GM12872 (cell line): ENCODE data around the gene EPN1.

Experiments
- CTCF ChIP-seq: IDR thresholded peaks from 3 replicates; pipeline ENCODE4 v1.5.1; 2011; ENCODE audit warnings: low read depth, mild to moderate bottlenecking, low read length, moderate library complexity; ENCODE audit not compliant: insufficient read depth

EPN1 gene

GRCh38 chr19:55698256-55698655 is 23.2 kb downstream of the EPN1 start:
- no peak for TF ChIP-seq CTCF

GRCh38 chr19:55699221-55699620 is 24.2 kb downstream of the EPN1 start:
- no peak for TF ChIP-seq CTCF

- no peak for TF ChIP-seq CTCF
Measured at GRCh38 chr19:55700813-55701212, 25.8 kb downstream of the EPN1 start.

GRCh38 chr19:55702131-55702627 is 27.2 kb downstream of the EPN1 start:
- TF ChIP-seq CTCF, result no peak

GRCh38 chr19:55703790-55704215 is 28.8 kb downstream of the EPN1 start:
- TF ChIP-seq CTCF, result peak; percentile 72

- TF ChIP-seq CTCF, result peak; percentile 32; the same call in 2 of the 3 replicates
Measured at GRCh38 chr19:55704494-55705245, 29.6 kb downstream of the EPN1 start.

GRCh38 chr19:55705972-55706371 is 30.9 kb downstream of the EPN1 start:
- no peak for TF ChIP-seq CTCF

GRCh38 chr19:55711719-55712118 is 36.7 kb downstream of the EPN1 start:
- no peak for TF ChIP-seq CTCF
